Measurements from ENCODE around the gene TIE1. TPM values are rescaled to one million over a fixed set of nuclear protein-coding genes. Genes with fewer than 3 reads are reported as not detected.
A peak's percentile ranks its signal among the peaks of the same experiment; 100 is the strongest.

Gene TIE1
- total and polyA plus RNA-seq, 2 of the 13 experiments (the other 11 are each of a cell fraction or from before 2014, with no cell fraction given): 0.58 to 0.84 TPM

DNA sequence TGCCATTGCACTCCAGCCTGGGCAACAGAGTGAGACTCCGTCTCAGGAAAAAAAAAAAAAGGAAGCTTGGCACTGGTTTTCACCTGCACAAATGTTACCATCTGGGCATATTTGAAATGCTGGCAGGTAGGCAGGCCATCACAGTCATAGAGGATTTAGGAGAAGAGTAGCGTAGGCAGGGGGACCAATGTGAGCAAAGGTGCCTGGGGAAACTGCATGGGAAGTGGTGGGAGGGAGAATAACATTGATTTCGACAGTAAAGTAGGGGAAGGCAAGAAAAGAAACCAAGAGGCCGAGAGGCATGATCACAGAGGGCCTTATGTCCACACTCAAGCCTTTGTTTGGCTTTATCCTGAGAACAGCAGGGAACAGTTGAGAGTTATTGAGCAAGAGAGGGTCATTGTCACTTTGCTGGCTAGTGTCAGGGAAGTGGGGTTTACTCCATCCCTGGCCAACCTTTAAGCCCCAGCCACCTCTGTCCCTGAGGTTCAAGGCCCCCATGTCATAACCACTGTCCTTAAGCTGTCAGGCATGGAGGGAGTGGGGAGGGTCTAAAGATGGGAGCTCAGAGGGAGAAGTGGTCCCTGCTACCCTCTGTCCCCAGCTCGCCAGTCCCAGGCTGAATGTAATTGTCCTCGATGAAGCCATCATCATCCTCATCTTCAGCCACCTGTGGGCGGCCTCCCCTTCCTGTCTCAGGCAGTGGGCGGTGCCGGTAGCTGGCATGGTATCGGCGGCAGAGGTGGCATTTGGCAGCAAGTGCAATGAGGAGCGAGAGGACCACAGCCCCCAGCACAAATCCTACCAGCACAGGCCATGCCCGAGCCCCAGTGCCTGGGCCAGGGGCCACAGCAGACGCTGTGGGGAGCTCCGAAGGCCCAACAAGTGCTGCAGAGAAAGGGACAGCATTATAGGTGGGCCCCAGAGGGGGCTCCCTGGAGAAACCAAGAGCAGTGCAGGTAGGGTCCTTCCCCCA lies 18.3 kb upstream of the TIE1 start (continued):
- TF ChIP-seq ZNF264 (CRISPR knock-in tag; IDR thresholded peaks at IDR 0.05) (no peak), ZNF292 (CRISPR knock-in tag; IDR thresholded peaks at IDR 0.05; ENCODE audit: borderline replicate concordance, low read depth) (peak; percentile 78; the same call in 1 of the 2 replicates), ZNF792 (CRISPR knock-in tag; IDR thresholded peaks at IDR 0.05) (peak; percentile 68; the same call in 1 of the 2 replicates), SUZ12 (IDR thresholded peaks at IDR 0.05; ENCODE audit: low read depth, low read length) (no peak), ZNF549 (CRISPR knock-in tag; IDR thresholded peaks at IDR 0.05) (no peak), TRIM24 (CRISPR knock-in tag; IDR thresholded peaks at IDR 0.05) (0 out of 2 replicates have a peak, but pooled peaks have one; percentile 13), KAT8 (CRISPR knock-in tag; IDR thresholded peaks at IDR 0.05) (0 out of 2 replicates have a peak, but pooled peaks have one; percentile 41), HNF4A (CRISPR knock-in tag; IDR thresholded peaks at IDR 0.05) (peak; percentile 87), MYPOP (CRISPR knock-in tag; IDR thresholded peaks at IDR 0.05) (no peak), ZNF3 (CRISPR knock-in tag; IDR thresholded peaks at IDR 0.05) (no peak), ZEB1 (IDR thresholded peaks at IDR 0.05; ENCODE audit: insufficient replicate concordance, low read depth) (no peak), ZSCAN9 (CRISPR knock-in tag; IDR thresholded peaks at IDR 0.05; ENCODE audit: borderline replicate concordance) (no peak), HNF4G (IDR thresholded peaks at IDR 0.05; ENCODE audit: borderline replicate concordance, low read depth, low read length) (peak; percentile 66), HNF4G (CRISPR knock-in tag; IDR thresholded peaks at IDR 0.05; ENCODE audit: borderline replicate concordance, low read depth) (0 out of 2 replicates have a peak, but pooled peaks have one; percentile 55), ZNF674 (CRISPR knock-in tag; IDR thresholded peaks at IDR 0.05; ENCODE audit: low read depth) (no peak), PHF21A (CRISPR knock-in tag; IDR thresholded peaks at IDR 0.05) (peak; percentile 82), ELF3 (CRISPR knock-in tag; IDR thresholded peaks at IDR 0.05) (peak; percentile 60), TBL1XR1 (IDR thresholded peaks at IDR 0.05; ENCODE audit: borderline replicate concordance, low read length, partially characterized antibody) (no peak), ZNF547 (CRISPR knock-in tag; IDR thresholded peaks at IDR 0.05) (no peak), GLMP (CRISPR knock-in tag; IDR thresholded peaks at IDR 0.05; ENCODE audit: borderline replicate concordance) (no peak), RFX5 (IDR thresholded peaks at IDR 0.05; ENCODE audit: low read depth, low read length) (no peak), ZBTB26 (CRISPR knock-in tag; IDR thresholded peaks at IDR 0.05; ENCODE audit: borderline replicate concordance) (no peak), ELF1 (CRISPR knock-in tag; IDR thresholded peaks at IDR 0.05) (no peak; the same call in 1 of the 2 replicates), FOXC1 (CRISPR knock-in tag; IDR thresholded peaks at IDR 0.05; ENCODE audit: borderline replicate concordance) (0 out of 2 replicates have a peak, but pooled peaks have one; percentile 54), ZNF614 (CRISPR knock-in tag; IDR thresholded peaks at IDR 0.05; ENCODE audit: borderline replicate concordance) (peak; percentile 39; the same call in 1 of the 2 replicates), PAX8 (CRISPR knock-in tag; IDR thresholded peaks at IDR 0.05; ENCODE audit: borderline replicate concordance) (no peak), TGIF2 (CRISPR knock-in tag; IDR thresholded peaks at IDR 0.05) (peak; percentile 57; the same call in 1 of the 2 replicates)
- TF ChIP-seq, protein P1, sequence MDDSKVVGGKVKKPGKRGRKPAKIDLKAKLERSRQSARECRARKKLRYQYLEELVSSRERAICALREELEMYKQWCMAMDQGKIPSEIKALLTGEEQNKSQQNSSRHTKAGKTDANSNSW (CRISPR knock-in tag; IDR thresholded peaks at IDR 0.05; ENCODE audit: borderline replicate concordance): no peak

All from HepG2 (cell line).